ENCODE measurements around the gene DPEP3. TPM values are rescaled to one million over a fixed set of nuclear protein-coding genes. Genes with fewer than 3 reads are reported as not detected.

The DPEP3 gene
- total and polyA plus RNA-seq, 2 donors (not counting 1 experiment from before 2014, with no cell fraction given), result 1.9 to 2.0 TPM

GRCh38 chr16:67971111-67971510 lies 9.2 kb downstream of the DPEP3 start:
- Histone ChIP-seq H3K9me3 (ENCODE audit: control extremely low read depth in 1 of 3, control insufficient read depth in 2 of 3, insufficient read depth in 1 of 3, low read length in 2 of 3) (no peaks in the 10 kb centered on the region), H3K4me2 (replicated peaks; ENCODE audit: low read depth, low read length, poor library complexity, severe bottlenecking) (no peak overlapping the region), H3K27me3 (replicated peaks in 1 of 4; ENCODE audit: control extremely low read depth in 1 of 4, control insufficient read depth in 3 of 4, insufficient read depth in 4 of 4, low read length in 3 of 4) (no peaks in the 10 kb centered on the region), H3K4me3 (ENCODE audit: control extremely low read depth in 1 of 5, extremely low read depth in 1 of 5, insufficient read depth in 1 of 5, low read depth in 2 of 5, low read length in 4 of 5) (no peak overlapping the region), H3K79me2 (ENCODE audit: control insufficient read depth, insufficient read depth, low read length) (peaks cover 14% of the 10 kb centered on the region), H4K20me1 (ENCODE audit: control insufficient read depth, insufficient read depth, low read length, poor library complexity, severe bottlenecking) (peaks cover 8% of the 10 kb centered on the region), H2AFZ (ENCODE audit: insufficient read depth, low read depth, low read length, poor library complexity, severe bottlenecking) (no peak overlapping the region), H3K36me3 (replicated peaks in 1 of 2; ENCODE audit: control extremely low read depth in 1 of 2, control insufficient read depth in 1 of 2, extremely low read depth in 1 of 2, insufficient read depth in 2 of 2, low read length in 1 of 2) (no peaks in the 10 kb centered on the region), H3K9ac (ENCODE audit: low read length) (no peak overlapping the region), H3K4me1 (ENCODE audit: control insufficient read depth in 2 of 2, insufficient read depth in 2 of 2, low read length in 2 of 2) (peaks cover 10 to 25% of the 10 kb centered on the region in 2 donors), H3K27ac (ENCODE audit: low read length in 2 of 2) (no peak overlapping the region)
- DNase-seq, result no peak
- intact Hi-C loops (cut with micrococcal nuclease), result no loop called here
- H3K27ac Mint-ChIP-seq, result peak overlapping the region; percentile 26
- H3K4me1 Mint-ChIP-seq, result peaks cover 23% of the 10 kb centered on the region
- H3K9me3 Mint-ChIP-seq (ENCODE audit: insufficient read depth), result no peaks in the 10 kb centered on the region
- H3K4me3 Mint-ChIP-seq, result peak overlapping the region; percentile 5
- ChIA-PET CTCF (interaction anchor here (0.9 to 1.0 kb wide), 2 partner anchors 15 to 30 kb away, joined by 3 read pairs; no protein-coding TSS in a partner anchor), POLR2A (no interaction called here)
- H3K27me3 Mint-ChIP-seq, result no peaks in the 10 kb centered on the region
- WGBS (ENCODE audit: insufficient coverage), result 100% methylated on average over 7 of the region's 9 CpGs
- no peak for ATAC-seq (ENCODE audit: low read depth)
- TF ChIP-seq, protein P1, sequence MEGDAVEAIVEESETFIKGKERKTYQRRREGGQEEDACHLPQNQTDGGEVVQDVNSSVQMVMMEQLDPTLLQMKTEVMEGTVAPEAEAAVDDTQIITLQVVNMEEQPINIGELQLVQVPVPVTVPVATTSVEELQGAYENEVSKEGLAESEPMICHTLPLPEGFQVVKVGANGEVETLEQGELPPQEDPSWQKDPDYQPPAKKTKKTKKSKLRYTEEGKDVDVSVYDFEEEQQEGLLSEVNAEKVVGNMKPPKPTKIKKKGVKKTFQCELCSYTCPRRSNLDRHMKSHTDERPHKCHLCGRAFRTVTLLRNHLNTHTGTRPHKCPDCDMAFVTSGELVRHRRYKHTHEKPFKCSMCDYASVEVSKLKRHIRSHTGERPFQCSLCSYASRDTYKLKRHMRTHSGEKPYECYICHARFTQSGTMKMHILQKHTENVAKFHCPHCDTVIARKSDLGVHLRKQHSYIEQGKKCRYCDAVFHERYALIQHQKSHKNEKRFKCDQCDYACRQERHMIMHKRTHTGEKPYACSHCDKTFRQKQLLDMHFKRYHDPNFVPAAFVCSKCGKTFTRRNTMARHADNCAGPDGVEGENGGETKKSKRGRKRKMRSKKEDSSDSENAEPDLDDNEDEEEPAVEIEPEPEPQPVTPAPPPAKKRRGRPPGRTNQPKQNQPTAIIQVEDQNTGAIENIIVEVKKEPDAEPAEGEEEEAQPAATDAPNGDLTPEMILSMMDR (IDR thresholded peaks at IDR 0.05), result no peak
- no peak for TF ChIP-seq EZH2 (IDR thresholded peaks at IDR 0.05; ENCODE audit: borderline replicate concordance, insufficient read depth, low read depth, low read length, poor library complexity, severe bottlenecking)

GRCh38 chr16:67969254-67970039 lies 10.9 kb downstream of the DPEP3 start:
- no peak overlapping the region for H3K27ac ChIP-seq (ENCODE audit: low read length in 2 of 2)
- Mint-ChIP-seq H3K27ac (peak overlapping the region; percentile 64), H3K27me3 (no peaks in the 10 kb centered on the region), H3K9me3 (ENCODE audit: insufficient read depth) (no peaks in the 10 kb centered on the region), H3K4me3 (peak overlapping the region; percentile 88), H3K4me1 (peaks cover 20% of the 10 kb centered on the region)
- peak overlapping the region; percentile 100 for H3K4me2 ChIP-seq (replicated peaks; ENCODE audit: low read depth, low read length, poor library complexity, severe bottlenecking)
- peaks cover 14% of the 10 kb centered on the region for H3K79me2 ChIP-seq (ENCODE audit: control insufficient read depth, insufficient read depth, low read length)
- H3K36me3 ChIP-seq (replicated peaks in 1 of 2; ENCODE audit: control extremely low read depth in 1 of 2, control insufficient read depth in 1 of 2, extremely low read depth in 1 of 2, insufficient read depth in 2 of 2, low read length in 1 of 2), result no peaks in the 10 kb centered on the region
- WGBS (ENCODE audit: insufficient coverage), result 61% methylated on average over 22 of the region's 40 CpGs
- DNase-seq (peak; percentile 55), ATAC-seq (ENCODE audit: low read depth) (no peak)
- H3K4me1 ChIP-seq (ENCODE audit: control insufficient read depth in 2 of 2, insufficient read depth in 2 of 2, low read length in 2 of 2), result peaks cover 10 to 19% of the 10 kb centered on the region in 2 donors
- CTCF ChIA-PET, result interaction anchor here (1.0 to 3.2 kb wide), 2 partner anchors 32 to 86 kb away, joined by 3 to 11 read pairs; partner anchors contain the start of gene PSMB10
- POLR2A ChIA-PET, result interaction anchor here (0.5 to 1.9 kb wide), 2 partner anchors 32 to 33 kb away, joined by 4 to 8 read pairs; partner anchors contain the start of gene PSMB10
- no peak for TF ChIP-seq EZH2 (IDR thresholded peaks at IDR 0.05; ENCODE audit: borderline replicate concordance, insufficient read depth, low read depth, low read length, poor library complexity, severe bottlenecking)
- TF ChIP-seq, protein P1 (IDR thresholded peaks at IDR 0.05), result no peak
- H3K4me3 ChIP-seq (ENCODE audit: control extremely low read depth in 1 of 5, extremely low read depth in 1 of 5, insufficient read depth in 1 of 5, low read depth in 2 of 5, low read length in 4 of 5), result peak overlapping the region; percentile 13 to 95 (median 80)
- peaks cover 8% of the 10 kb centered on the region for H4K20me1 ChIP-seq (ENCODE audit: control insufficient read depth, insufficient read depth, low read length, poor library complexity, severe bottlenecking)
- peak overlapping the region; percentile 82 for H3K9ac ChIP-seq (ENCODE audit: low read length)
- no peaks in the 10 kb centered on the region for H3K9me3 ChIP-seq (ENCODE audit: control extremely low read depth in 1 of 3, control insufficient read depth in 2 of 3, insufficient read depth in 1 of 3, low read length in 2 of 3)
- peak overlapping the region; percentile 80 for H2AFZ ChIP-seq (ENCODE audit: insufficient read depth, low read depth, low read length, poor library complexity, severe bottlenecking)
- H3K27me3 ChIP-seq (replicated peaks in 1 of 4; ENCODE audit: control extremely low read depth in 1 of 4, control insufficient read depth in 3 of 4, insufficient read depth in 4 of 4, low read length in 3 of 4), result no peaks in the 10 kb centered on the region
- intact Hi-C loops (cut with micrococcal nuclease), result loop anchor here (10.0 kb wide), 1 partner anchor 255 kb away; no protein-coding TSS in a partner anchor
